PC-9 (cell line): ENCODE data around the gene PPP1R7. TPM values are rescaled to one million over a fixed set of nuclear protein-coding genes. Genes with fewer than 3 reads are reported as not detected.
A peak's percentile ranks its signal among the peaks of the same experiment; 100 is the strongest.

Experiments used
- BruUV-seq: library from RNA; stranded (reverse); fragments of 400-500 nt; replicated peaks from 2 replicates; lab custom pipeline; 2021; lab: Mats Ljungman, UMichigan
- CTCF ChIA-PET: fragments of 300-600 bp; sonication (Branson Sonifier 250); formaldehyde crosslinking; loops from one replicate; lab custom pipeline; 2022; ENCODE audit warnings: antibody characterized with exemption; lab: Charles Lee
- POLR2A ChIA-PET: fragments of 300-600 bp; sonication (Branson Sonifier 250); formaldehyde crosslinking; loops from one replicate; lab custom pipeline; 2022; ENCODE audit warnings: antibody characterized with exemption; ENCODE audit not compliant: unreplicated experiment; lab: Charles Lee
- DNase-seq, 2 experiments: peaks; one replicate each; pipeline versions ENCODE4 v3.0.0 to v3.0.0-alpha.2; 2015 to 2022; ENCODE audit warnings: mixed read lengths in 1 of 2
- H2AFZ ChIP-seq: fragments of 200-600 bp; sonication (generic); 2 replicates; pipeline ENCODE4 v1.8.1; 2017; ENCODE audit warnings: antibody characterized with exemption
- H3F3A ChIP-seq: fragments of 200-600 bp; sonication (generic); 2 replicates; pipeline ENCODE4 v1.8.1; 2017; ENCODE audit warnings: antibody characterized with exemption, mild to moderate bottlenecking, low read depth; ENCODE audit not compliant: insufficient read depth
- H3K27ac ChIP-seq: fragments of 200-600 bp; sonication (generic); 2 replicates; pipeline ENCODE4 v1.6.1; 2016; ENCODE audit warnings: mixed run types
- H3K27me3 ChIP-seq: fragments of 200-600 bp; sonication (generic); 2 replicates; pipeline ENCODE4 v1.6.1; 2016; ENCODE audit warnings: low read depth, mixed run types; ENCODE audit not compliant: insufficient read depth
- H3K36me3 ChIP-seq: fragments of 200-600 bp; sonication (generic); 2 replicates; pipeline ENCODE4 v1.6.1; 2016; ENCODE audit warnings: low read depth, mixed run types
- H3K4me1 ChIP-seq: fragments of 200-600 bp; sonication (generic); replicated peaks from 2 replicates; pipeline ENCODE4 v1.6.1; 2016; ENCODE audit warnings: mixed run types; ENCODE audit not compliant: insufficient read depth
- H3K4me2 ChIP-seq: fragments of 200-600 bp; sonication (generic); 2 replicates; pipeline ENCODE4 v1.6.1; 2017; ENCODE audit warnings: mixed run types
- H3K4me3 ChIP-seq: fragments of 200-600 bp; sonication (generic); 2 replicates; pipeline ENCODE4 v1.6.1; 2016; ENCODE audit warnings: mixed run types
- H3K79me2 ChIP-seq: fragments of 200-600 bp; sonication (generic); 2 replicates; pipeline ENCODE4 v1.6.1; 2017; ENCODE audit warnings: low read depth, mixed run types
- H3K9me2 ChIP-seq: fragments of 200-600 bp; sonication (generic); 2 replicates; pipeline ENCODE4 v1.8.1; 2017; ENCODE audit warnings: mild to moderate bottlenecking; ENCODE audit not compliant: insufficient read depth
- H3K9me3 ChIP-seq: fragments of 200-600 bp; sonication (generic); 2 replicates; pipeline ENCODE4 v1.8.1; 2016; ENCODE audit warnings: low read depth; ENCODE audit not compliant: insufficient read depth
- H4K20me1 ChIP-seq: fragments of 200-600 bp; sonication (generic); 2 replicates; pipeline ENCODE4 v1.8.1; 2017; ENCODE audit not compliant: insufficient read depth
- EZH2 ChIP-seq: fragments of 200-600 bp; sonication (generic); IDR thresholded peaks from 2 replicates; pipeline ENCODE4 v1.8.0; 2017; ENCODE audit warnings: antibody characterized with exemption, low read depth
- intact Hi-C: fragments of 100-400 bp; cut with micrococcal nuclease; formaldehyde crosslinking; loops from one replicate; pipeline ENCODE4 v1.10.0; 2022; ENCODE audit not compliant: unreplicated experiment
- total RNA-seq: library from RNA; stranded (reverse); gene quantifications from 2 replicates; pipeline ENCODE4 v1.2.3, GENCODE V29; 2021
- TF ChIP-seq, protein P1 (sequence below): fragments of 200-600 bp; sonication (generic); conservative IDR thresholded peaks from 2 replicates; pipeline ENCODE4 v1.6.1; 2017; ENCODE audit warnings: mixed run types, antibody characterized with exemption, mild to moderate bottlenecking, moderate library complexity

Gene PPP1R7
- total RNA-seq, 1 experiment from 2014 or later: 113 TPM

- BruUV-seq: no TSS peak
These were observed 40.2 kb downstream of the PPP1R7 start for GRCh38 chr2:241190291-241190981.

DNA sequence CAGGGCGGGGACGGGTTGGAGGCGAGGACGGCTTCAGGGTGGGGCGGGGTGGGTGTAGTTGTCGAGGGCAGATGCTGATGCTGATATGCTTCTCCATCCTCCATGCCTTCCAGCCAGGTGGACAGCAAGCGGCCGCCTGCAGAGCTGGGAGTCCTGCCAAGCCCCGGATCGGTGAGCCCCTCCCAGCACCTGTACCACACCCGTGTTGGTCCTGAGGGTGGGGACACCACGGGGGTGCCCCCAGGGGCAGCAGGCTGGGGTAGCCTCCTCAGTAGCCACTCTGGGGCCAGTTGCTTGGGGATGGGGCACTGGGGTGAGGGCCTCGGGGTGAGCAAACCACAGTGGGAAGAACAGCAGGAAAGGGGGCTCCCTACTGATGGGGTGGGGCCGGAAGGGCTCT lies 40.8 kb downstream of the PPP1R7 start:
- Histone ChIP-seq H3F3A (no peaks in the 10 kb centered on the region), H3K36me3 (no peaks in the 10 kb centered on the region), H3K9me2 (no peaks in the 10 kb centered on the region), H3K4me3 (no peak overlapping the region), H4K20me1 (no peaks in the 10 kb centered on the region), H3K4me1 (no peaks in the 10 kb centered on the region), H3K27ac (no peak overlapping the region), H2AFZ (no peak overlapping the region), H3K9me3 (no peaks in the 10 kb centered on the region), H3K4me2 (no peak overlapping the region), H3K27me3 (peaks cover 47% of the 10 kb centered on the region), H3K79me2 (no peaks in the 10 kb centered on the region)
- peak in 1 of 2 experiments; percentile 66 for DNase-seq
- TF ChIP-seq, protein P1, sequence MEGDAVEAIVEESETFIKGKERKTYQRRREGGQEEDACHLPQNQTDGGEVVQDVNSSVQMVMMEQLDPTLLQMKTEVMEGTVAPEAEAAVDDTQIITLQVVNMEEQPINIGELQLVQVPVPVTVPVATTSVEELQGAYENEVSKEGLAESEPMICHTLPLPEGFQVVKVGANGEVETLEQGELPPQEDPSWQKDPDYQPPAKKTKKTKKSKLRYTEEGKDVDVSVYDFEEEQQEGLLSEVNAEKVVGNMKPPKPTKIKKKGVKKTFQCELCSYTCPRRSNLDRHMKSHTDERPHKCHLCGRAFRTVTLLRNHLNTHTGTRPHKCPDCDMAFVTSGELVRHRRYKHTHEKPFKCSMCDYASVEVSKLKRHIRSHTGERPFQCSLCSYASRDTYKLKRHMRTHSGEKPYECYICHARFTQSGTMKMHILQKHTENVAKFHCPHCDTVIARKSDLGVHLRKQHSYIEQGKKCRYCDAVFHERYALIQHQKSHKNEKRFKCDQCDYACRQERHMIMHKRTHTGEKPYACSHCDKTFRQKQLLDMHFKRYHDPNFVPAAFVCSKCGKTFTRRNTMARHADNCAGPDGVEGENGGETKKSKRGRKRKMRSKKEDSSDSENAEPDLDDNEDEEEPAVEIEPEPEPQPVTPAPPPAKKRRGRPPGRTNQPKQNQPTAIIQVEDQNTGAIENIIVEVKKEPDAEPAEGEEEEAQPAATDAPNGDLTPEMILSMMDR: no peak
- TF ChIP-seq EZH2: no peak
- intact Hi-C loops: no loop called here
- CTCF ChIA-PET: no interaction called here
- POLR2A ChIA-PET: interaction anchor here (0.6 kb wide), 1 partner anchor 653 kb away, joined by 19 read pairs; no protein-coding TSS in a partner anchor
- BruUV-seq: no TSS peak

More at GRCh38 chr2:241190291-241190981, 40.2 kb downstream of the PPP1R7 start:
- no peak overlapping the region for H3K4me3 ChIP-seq
- no peaks in the 10 kb centered on the region for H3K36me3 ChIP-seq
- no peak for DNase-seq
- H3K4me2 ChIP-seq: no peak overlapping the region
- no peaks in the 10 kb centered on the region for H3K9me3 ChIP-seq
- H3K79me2 ChIP-seq: no peaks in the 10 kb centered on the region
- H2AFZ ChIP-seq: no peak overlapping the region
- H3F3A ChIP-seq: no peaks in the 10 kb centered on the region
- H3K27me3 ChIP-seq: peaks cover 42% of the 10 kb centered on the region
- TF ChIP-seq EZH2: no peak
- TF ChIP-seq, protein P1: no peak
- ChIA-PET POLR2A (interaction anchor here (0.6 kb wide), 1 partner anchor 654 kb away, joined by 19 read pairs; no protein-coding TSS in a partner anchor), CTCF (no interaction called here)
- intact Hi-C loops: no loop called here
- H3K9me2 ChIP-seq: no peaks in the 10 kb centered on the region
- H4K20me1 ChIP-seq: no peaks in the 10 kb centered on the region
- H3K27ac ChIP-seq: no peak overlapping the region
- no peaks in the 10 kb centered on the region for H3K4me1 ChIP-seq

- DNase-seq: no peak
- TF ChIP-seq, protein P1: no peak
- TF ChIP-seq EZH2: no peak
- ChIA-PET CTCF (no interaction called here), POLR2A (no interaction called here)
- Histone ChIP-seq H4K20me1 (no peaks in the 10 kb centered on the region), H3K27ac (no peak overlapping the region), H3K4me1 (no peaks in the 10 kb centered on the region), H2AFZ (no peak overlapping the region), H3F3A (no peaks in the 10 kb centered on the region), H3K9me3 (no peaks in the 10 kb centered on the region), H3K27me3 (peaks cover 48% of the 10 kb centered on the region), H3K36me3 (no peaks in the 10 kb centered on the region), H3K9me2 (no peaks in the 10 kb centered on the region), H3K4me3 (no peak overlapping the region), H3K79me2 (no peaks in the 10 kb centered on the region), H3K4me2 (no peak overlapping the region)
- intact Hi-C loops: no loop called here
- no TSS peak for BruUV-seq
These were observed 43.0 kb downstream of the PPP1R7 start for GRCh38 chr2:241193271-241193670.
